Esophagus squamous epithelium (tissue), 4 donors: Measurements from ENCODE around the gene TAF4B.
"Not testable (repeated sequence)": the region's sequence is repeated elsewhere in the genome, so short reads cannot be mapped to it uniquely, and the experiment has no call there.

Experiments
- POLR2A ChIP-seq, 4 donors: fragments of 450-650 bp; IDR thresholded peaks; one replicate each; pipeline ENCODE4 v1.6.1; 2017; ENCODE audit warnings: antibody characterized with exemption in 4 of 4, mild to moderate bottlenecking in 4 of 4, moderate library complexity in 3 of 4
- TF ChIP-seq, protein P1 (sequence below), 6 experiments: fragments of 450-650 bp in 4 of 6; fragments of 200-600 bp in 2 of 6; sonication (generic) in 2 of 6; IDR thresholded peaks; one replicate each; pipeline ENCODE4 v1.5.1; 2016 to 2019; ENCODE audit warnings: antibody characterized with exemption in 6 of 6, mild to moderate bottlenecking in 4 of 6, moderate library complexity in 4 of 6

DNA sequence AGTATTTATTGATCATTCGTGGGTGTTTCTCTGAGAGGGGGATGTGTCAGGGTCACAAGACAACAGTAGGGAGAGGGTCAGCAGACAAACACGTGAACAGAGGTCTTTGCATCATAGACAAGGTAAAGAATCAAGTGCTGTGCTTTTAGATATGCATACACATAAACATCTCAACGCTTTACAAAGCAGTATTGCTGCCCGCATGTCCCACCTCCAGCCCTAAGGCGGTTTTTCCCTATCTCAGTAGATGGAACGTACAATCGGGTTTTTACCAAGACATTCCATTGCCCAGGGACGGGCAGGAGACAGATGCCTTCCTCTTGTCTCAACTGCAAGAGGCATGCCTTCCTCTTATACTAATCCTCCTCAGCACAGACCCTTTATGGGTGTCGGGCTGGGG is 24.2 kb upstream of the TAF4B start:
- TF ChIP-seq, protein P1, sequence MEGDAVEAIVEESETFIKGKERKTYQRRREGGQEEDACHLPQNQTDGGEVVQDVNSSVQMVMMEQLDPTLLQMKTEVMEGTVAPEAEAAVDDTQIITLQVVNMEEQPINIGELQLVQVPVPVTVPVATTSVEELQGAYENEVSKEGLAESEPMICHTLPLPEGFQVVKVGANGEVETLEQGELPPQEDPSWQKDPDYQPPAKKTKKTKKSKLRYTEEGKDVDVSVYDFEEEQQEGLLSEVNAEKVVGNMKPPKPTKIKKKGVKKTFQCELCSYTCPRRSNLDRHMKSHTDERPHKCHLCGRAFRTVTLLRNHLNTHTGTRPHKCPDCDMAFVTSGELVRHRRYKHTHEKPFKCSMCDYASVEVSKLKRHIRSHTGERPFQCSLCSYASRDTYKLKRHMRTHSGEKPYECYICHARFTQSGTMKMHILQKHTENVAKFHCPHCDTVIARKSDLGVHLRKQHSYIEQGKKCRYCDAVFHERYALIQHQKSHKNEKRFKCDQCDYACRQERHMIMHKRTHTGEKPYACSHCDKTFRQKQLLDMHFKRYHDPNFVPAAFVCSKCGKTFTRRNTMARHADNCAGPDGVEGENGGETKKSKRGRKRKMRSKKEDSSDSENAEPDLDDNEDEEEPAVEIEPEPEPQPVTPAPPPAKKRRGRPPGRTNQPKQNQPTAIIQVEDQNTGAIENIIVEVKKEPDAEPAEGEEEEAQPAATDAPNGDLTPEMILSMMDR (IDR thresholded peaks at IDR 0.05): not testable (repeated sequence)
- not testable (repeated sequence) for TF ChIP-seq POLR2A (IDR thresholded peaks at IDR 0.05)
